ENCODE results near the gene CCNG1.

- no peak for TF ChIP-seq CTCF (conservative IDR thresholded peaks at IDR 0.05 in 1 of 2, IDR thresholded peaks at IDR 0.05 in 1 of 2; ENCODE audit: low read depth in 1 of 2, low read length in 2 of 2)
- no peak for TF ChIP-seq EZH2 (IDR thresholded peaks at IDR 0.05; ENCODE audit: low read length, missing control alignments)
These were observed 37.5 kb upstream of the CCNG1 start for GRCh38 chr5:163399923-163400322.

All from fibroblast of lung (primary cell).